ENCODE results near the gene TLDC2.

- TF ChIP-seq CTCF (IDR thresholded peaks at IDR 0.05) (no peak), POLR2A (IDR thresholded peaks at IDR 0.05) (no peak)
Observed at GRCh38 chr20:36847710-36848040, 28.3 kb upstream of the TLDC2 start.

All from testis (tissue), 2 donors.